Effector CD4-positive, alpha-beta T cell (primary cell): ENCODE data around the gene ABCB8.

ENCODE experiments used
- DNase-seq: peaks from one replicate; pipeline ENCODE4 v3.0.0-alpha.2; 2020

Gene ABCB8

GRCh38 chr7:151076863-151077704 is 48.8 kb downstream of the ABCB8 start:
- no peak for DNase-seq

GRCh38 chr7:151077705-151078232 is 49.5 kb downstream of the ABCB8 start:
- no peak for DNase-seq

- no peak for DNase-seq
These were observed 50.2 kb downstream of the ABCB8 start for GRCh38 chr7:151078233-151079040.

- no peak for DNase-seq
These were observed 51.1 kb downstream of the ABCB8 start for GRCh38 chr7:151079199-151079910.

- no peak for DNase-seq
These were observed 51.8 kb downstream of the ABCB8 start for GRCh38 chr7:151080067-151080521.

- peak; percentile 84 for DNase-seq
These were observed 52.4 kb downstream of the ABCB8 start, which contains the start of gene FASTK for GRCh38 chr7:151080522-151081169. FASTK (minus strand) TSS chr7:151080809; CDS start chr7:151080766, 43 bp downstream.

GRCh38 chr7:151081170-151082101 is 53.2 kb downstream of the ABCB8 start:
- no peak for DNase-seq

- no peak for DNase-seq
These were observed 54.2 kb downstream of the ABCB8 start for GRCh38 chr7:151082141-151083070.

GRCh38 chr7:151083071-151083823 is 55.0 kb downstream of the ABCB8 start, which contains the start of gene TMUB1:
TMUB1 (minus strand) TSS chr7:151083493; CDS start chr7:151082563, 930 bp downstream.
- peak; percentile 90 for DNase-seq

GRCh38 chr7:151083824-151084160 is 55.5 kb downstream of the ABCB8 start:
- no peak for DNase-seq

GRCh38 chr7:151085329-151085690 is 57.1 kb downstream of the ABCB8 start:
- no peak for DNase-seq

GRCh38 chr7:151085691-151086620 is 57.7 kb downstream of the ABCB8 start, which contains the start of gene AGAP3:
AGAP3 (plus strand) TSS chr7:151086475; CDS start chr7:151086742, 267 bp downstream.
- peak; percentile 57 for DNase-seq

GRCh38 chr7:151086802-151087244 is 58.6 kb downstream of the ABCB8 start:
- DNase-seq, result no peak

- no peak for DNase-seq
These were observed 59.2 kb downstream of the ABCB8 start for GRCh38 chr7:151087245-151088018.

GRCh38 chr7:151088019-151088855 is 60.0 kb downstream of the ABCB8 start:
- DNase-seq, result no peak
